Fibroblast of skin of right biceps (primary cell): ENCODE data around the gene LLCFC1.

Source experiments
- DNase-seq: peaks from one replicate; pipeline ENCODE4 v3.0.0-alpha.2; 2013

The LLCFC1 gene

GRCh38 chr7:142939226-142939910 is at the start of gene LLCFC1:
LLCFC1 (plus strand) TSS chr7:142939484; CDS start chr7:142939622, 138 bp downstream.
- no peak for DNase-seq

- DNase-seq, result no peak
These were observed 49.5 kb upstream of the LLCFC1 start for GRCh38 chr7:142889816-142890215.

GRCh38 chr7:142890874-142891485 is 48.3 kb upstream of the LLCFC1 start:
- no peak for DNase-seq

GRCh38 chr7:142891490-142892082 is 47.7 kb upstream of the LLCFC1 start:
- no peak for DNase-seq

GRCh38 chr7:142892951-142893350 is 46.3 kb upstream of the LLCFC1 start:
- no peak for DNase-seq

GRCh38 chr7:142894112-142894984 is 44.9 kb upstream of the LLCFC1 start:
- no peak for DNase-seq

GRCh38 chr7:142894985-142895593 is 44.2 kb upstream of the LLCFC1 start:
- no peak for DNase-seq

- no peak for DNase-seq
These were observed 43.1 kb upstream of the LLCFC1 start for GRCh38 chr7:142896151-142896550.

- DNase-seq, result no peak
These were observed 42.4 kb upstream of the LLCFC1 start for GRCh38 chr7:142896741-142897379.

GRCh38 chr7:142897691-142898090 is 41.6 kb upstream of the LLCFC1 start:
- no peak for DNase-seq

- DNase-seq, result no peak
These were observed 40.7 kb upstream of the LLCFC1 start for GRCh38 chr7:142898377-142899170.

GRCh38 chr7:142899661-142900060 is 39.6 kb upstream of the LLCFC1 start:
- DNase-seq, result no peak

GRCh38 chr7:142901426-142902259 is 37.6 kb upstream of the LLCFC1 start:
- DNase-seq, result no peak

GRCh38 chr7:142904128-142904527 is 35.2 kb upstream of the LLCFC1 start:
- DNase-seq, result no peak

GRCh38 chr7:142905759-142906158 is 33.5 kb upstream of the LLCFC1 start:
- no peak for DNase-seq

GRCh38 chr7:142906643-142907042 is 32.6 kb upstream of the LLCFC1 start:
- no peak for DNase-seq

GRCh38 chr7:142908290-142908689 is 31.0 kb upstream of the LLCFC1 start:
- no peak for DNase-seq

GRCh38 chr7:142908921-142909890 is 30.1 kb upstream of the LLCFC1 start:
- no peak for DNase-seq

- DNase-seq, result no peak
These were observed 29.3 kb upstream of the LLCFC1 start for GRCh38 chr7:142910031-142910433.
